Loucy (cell line): ENCODE results near the gene PBLD.

Experiments used
- H2AFZ ChIP-seq: fragments of 200-600 bp; sonication (generic); 2 replicates; pipeline ENCODE4 v1.6.0; 2016; ENCODE audit warnings: antibody characterized with exemption, mild to moderate bottlenecking, low read length, moderate library complexity
- H3F3A ChIP-seq: fragments of 200-600 bp; 2 replicates; pipeline ENCODE4 v1.6.0; 2016; ENCODE audit warnings: antibody characterized with exemption, low read depth, mild to moderate bottlenecking
- H3K27me3 ChIP-seq: fragments of 200-600 bp; sonication (generic); 2 replicates; pipeline ENCODE4 v1.6.1; 2014; ENCODE audit warnings: low read length, mild to moderate bottlenecking; ENCODE audit not compliant: insufficient read depth, poor library complexity, severe bottlenecking
- H3K36me3 ChIP-seq: fragments of 200-600 bp; sonication (generic); 2 replicates; pipeline ENCODE4 v1.6.1; 2016; ENCODE audit warnings: low read length; ENCODE audit not compliant: insufficient read depth
- H3K4me1 ChIP-seq: fragments of 200-600 bp; sonication (generic); 2 replicates; pipeline ENCODE4 v1.5.1; 2014; ENCODE audit warnings: low read length, mild to moderate bottlenecking; ENCODE audit not compliant: insufficient read depth, poor library complexity, severe bottlenecking
- H3K4me2 ChIP-seq: fragments of 200-600 bp; sonication (generic); 2 replicates; pipeline ENCODE4 v1.6.0; 2014; ENCODE audit warnings: antibody characterized with exemption, low read length, low read depth, mild to moderate bottlenecking; ENCODE audit not compliant: poor library complexity, severe bottlenecking
- H3K4me3 ChIP-seq: fragments of 200-600 bp; sonication (generic); 2 replicates; pipeline ENCODE4 v1.5.1; 2014; ENCODE audit warnings: low read length, mild to moderate bottlenecking, mixed read lengths; ENCODE audit not compliant: poor library complexity, severe bottlenecking
- H3K79me2 ChIP-seq: fragments of 200-600 bp; sonication (generic); 2 replicates; pipeline ENCODE4 v1.6.1; 2014; ENCODE audit warnings: low read length; ENCODE audit not compliant: insufficient read depth
- H3K9ac ChIP-seq: fragments of 200-600 bp; sonication (generic); 2 replicates; pipeline ENCODE4 v1.6.0; 2014; ENCODE audit warnings: mild to moderate bottlenecking, low read depth, low read length, moderate library complexity; ENCODE audit not compliant: poor library complexity, severe bottlenecking
- H3K9me2 ChIP-seq: fragments of 200-600 bp; sonication (generic); replicated peaks from 2 replicates; pipeline ENCODE4 v1.6.1; 2016; ENCODE audit warnings: low read depth, low read length, mixed read lengths
- H3K9me3 ChIP-seq: fragments of 200-600 bp; sonication (generic); 2 replicates; pipeline ENCODE4 v1.6.1; 2014; ENCODE audit warnings: mild to moderate bottlenecking, antibody characterized with exemption, low read length, low read depth; ENCODE audit not compliant: insufficient read depth
- H4K20me1 ChIP-seq: fragments of 200-600 bp; sonication (generic); 2 replicates; pipeline ENCODE4 v1.6.0; 2014; ENCODE audit warnings: antibody characterized with exemption, low read length, mild to moderate bottlenecking; ENCODE audit not compliant: insufficient read depth, poor library complexity, severe bottlenecking
- CTCF ChIP-seq: fragments of 200-600 bp; sonication (generic); conservative IDR thresholded peaks from 2 replicates; pipeline ENCODE4 v1.5.1; 2014; ENCODE audit warnings: mild to moderate bottlenecking, antibody characterized with exemption, low read length
- EZH2phosphoT487 ChIP-seq: fragments of 200-600 bp; IDR thresholded peaks from 2 replicates; pipeline ENCODE4 v1.6.1; 2018; ENCODE audit warnings: antibody characterized with exemption, mild to moderate bottlenecking, moderate library complexity, borderline replicate concordance

Gene PBLD

DNA sequence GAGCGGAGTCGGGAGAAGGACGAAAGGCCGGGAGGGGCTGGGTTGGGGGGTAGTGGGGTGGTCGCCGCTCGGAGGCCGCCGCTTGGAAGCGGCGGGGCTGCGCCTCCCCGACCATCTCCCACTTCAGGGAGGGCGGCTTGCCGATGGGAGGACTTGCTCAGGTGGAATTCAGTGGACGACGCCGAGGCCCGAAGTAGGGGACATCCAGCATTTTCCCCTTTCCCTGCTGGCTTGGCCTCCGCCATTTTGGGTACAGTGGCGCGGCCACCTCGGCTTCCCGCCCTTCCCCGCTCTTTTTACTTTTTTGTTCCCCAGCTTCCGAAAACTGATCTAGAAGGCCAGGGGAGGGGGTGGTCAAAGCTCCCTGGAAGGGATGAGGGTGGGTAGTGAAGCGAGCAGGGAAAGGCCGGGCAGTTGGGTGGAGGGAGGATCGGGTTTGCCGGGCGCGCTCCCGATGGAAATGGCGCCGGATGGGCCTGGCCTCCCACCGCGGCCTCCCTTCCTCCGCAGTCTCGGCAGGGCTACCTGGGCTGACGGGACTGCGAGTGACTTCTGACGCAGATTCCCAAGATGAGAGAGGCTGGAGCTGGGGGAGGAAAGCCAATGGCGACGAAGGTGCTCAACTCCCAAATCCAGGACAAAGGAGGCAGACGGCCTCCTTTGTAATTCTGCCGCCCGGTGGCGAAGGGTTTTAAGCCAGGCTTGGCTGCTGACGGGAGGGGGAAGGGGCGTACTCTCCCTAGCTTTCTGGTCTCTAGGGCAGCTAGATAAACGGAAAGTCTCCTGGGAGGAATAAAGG is at the start of gene PBLD:
Gene PBLD (minus strand): TSS at position 670 of the 799 bp plus-strand sequence. CDS start 26,084 bp downstream, outside the sequence.
- no peaks in the 10 kb centered on the region for H3F3A ChIP-seq
- H3K9me3 ChIP-seq, result no peaks in the 10 kb centered on the region
- peaks cover 52% of the 10 kb centered on the region for H4K20me1 ChIP-seq
- H3K9me2 ChIP-seq, result no peaks in the 10 kb centered on the region
- H3K79me2 ChIP-seq, result peaks cover 73% of the 10 kb centered on the region
- TF ChIP-seq CTCF (peak; percentile 60), EZH2phosphoT487 (no peak)
- H3K9ac ChIP-seq, result peak within 1 kb of the TSS; percentile 98
- peak within 1 kb of the TSS; percentile 91 for H3K4me2 ChIP-seq
- H3K4me1 ChIP-seq, result peaks cover 30% of the 10 kb centered on the region
- H3K4me3 ChIP-seq, result peak within 1 kb of the TSS; percentile 90
- peak within 1 kb of the TSS; percentile 53; the same call in 1 of the 2 replicates for H2AFZ ChIP-seq
- peaks cover 12% of the 10 kb centered on the region for H3K27me3 ChIP-seq
- peaks cover 9% of the 10 kb centered on the region; the same call in 1 of the 2 replicates for H3K36me3 ChIP-seq

DNA sequence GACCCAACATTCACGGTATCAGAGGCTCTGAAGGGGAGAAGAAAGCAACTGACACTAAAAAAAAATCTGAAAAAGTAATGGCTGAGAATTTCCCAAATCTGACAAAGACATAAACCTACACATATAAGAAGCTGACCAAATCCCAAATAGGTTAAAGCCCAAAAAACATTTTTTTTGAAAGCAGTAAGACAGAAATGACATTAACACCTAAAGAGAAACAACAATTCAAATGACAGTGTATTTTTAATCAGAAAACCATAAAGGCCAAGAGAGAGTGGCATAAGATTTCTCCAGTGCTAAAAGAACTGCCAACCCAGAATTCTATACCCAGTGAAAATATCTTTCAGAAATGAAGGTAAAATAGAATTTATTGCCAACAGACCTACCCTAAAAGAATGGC is 38.9 kb upstream of the PBLD start:
- Histone ChIP-seq H3K79me2 (no peaks in the 10 kb centered on the region), H3F3A (no peaks in the 10 kb centered on the region), H3K9me3 (peaks cover 4% of the 10 kb centered on the region; the same call in 1 of the 2 replicates), H3K4me3 (no peak overlapping the region), H3K4me2 (no peak overlapping the region), H3K4me1 (no peaks in the 10 kb centered on the region), H3K27me3 (no peaks in the 10 kb centered on the region), H4K20me1 (no peaks in the 10 kb centered on the region), H3K9me2 (no peaks in the 10 kb centered on the region), H3K9ac (no peak overlapping the region), H2AFZ (no peak overlapping the region), H3K36me3 (peaks cover 31% of the 10 kb centered on the region)
- TF ChIP-seq CTCF (no peak), EZH2phosphoT487 (no peak)

- no peak overlapping the region for H3K9ac ChIP-seq
- H3K27me3 ChIP-seq, result no peaks in the 10 kb centered on the region
- H3K36me3 ChIP-seq, result peaks cover 14% of the 10 kb centered on the region; the same call in 1 of the 2 replicates
- H3F3A ChIP-seq, result no peaks in the 10 kb centered on the region
- H3K4me1 ChIP-seq, result no peaks in the 10 kb centered on the region
- no peaks in the 10 kb centered on the region for H3K9me2 ChIP-seq
- TF ChIP-seq EZH2phosphoT487, result no peak
- no peak for TF ChIP-seq CTCF
- no peaks in the 10 kb centered on the region for H3K79me2 ChIP-seq
- H3K4me3 ChIP-seq, result no peak overlapping the region
- H3K4me2 ChIP-seq, result no peak overlapping the region
- no peaks in the 10 kb centered on the region for H4K20me1 ChIP-seq
- peaks cover 4% of the 10 kb centered on the region; the same call in 1 of the 2 replicates for H3K9me3 ChIP-seq
- H2AFZ ChIP-seq, result no peak overlapping the region
Measured at GRCh38 chr10:68367121-68367520, 34.4 kb upstream of the PBLD start.
